Activated T-helper 1 cell treated with anti-CD3 and anti-CD28 coated beads, Interleukin-12 subunit alpha, Interleukin-12 subunit beta, Interleukin-2, Interleukin-4 antibody, amounts not matched to agents 30 ng/mL and 10 ng/mL and 1 ng/mL, durations not matched to agents 14 hours and 24 hours and 36 hours (primary cell): ENCODE measurements around the gene WASHC4. TPM values are rescaled to one million over a fixed set of nuclear protein-coding genes. Genes with fewer than 3 reads are reported as not detected.

Experiments
- DNase-seq: peaks from one replicate; pipeline ENCODE4 v3.0.0; 2021; ENCODE audit warnings: low spot score
- H3K27ac Mint-ChIP-seq: one replicate; pipeline ENCODE4 v1.8.0; 2021; ENCODE audit warnings: mild to moderate bottlenecking, mixed read lengths
- H3K27me3 Mint-ChIP-seq: one replicate; pipeline ENCODE4 v1.8.0; 2022; ENCODE audit warnings: mild to moderate bottlenecking, moderate library complexity, mixed read lengths; ENCODE audit not compliant: insufficient read depth
- H3K36me3 Mint-ChIP-seq: one replicate; pipeline ENCODE4 v1.8.0; 2021; ENCODE audit warnings: low read depth, mixed read lengths
- H3K4me1 Mint-ChIP-seq: one replicate; pipeline ENCODE4 v1.8.0; 2021; ENCODE audit warnings: low read depth, mixed read lengths
- H3K4me3 Mint-ChIP-seq: one replicate; pipeline ENCODE4 v1.8.0; 2021; ENCODE audit warnings: mild to moderate bottlenecking, moderate library complexity, mixed read lengths
- H3K9me3 Mint-ChIP-seq: one replicate; pipeline ENCODE4 v1.8.0; 2021; ENCODE audit warnings: mixed read lengths
- intact Hi-C: fragments of 100-400 bp; cut with micrococcal nuclease; formaldehyde crosslinking; loops from one replicate; pipeline ENCODE4 v1.15.1; 2024
- total RNA-seq: library from RNA; stranded (reverse); gene quantifications from 2 replicates; pipeline ENCODE4 v1.2.3, GENCODE V29; 2022

WASHC4 gene
- total RNA-seq, 1 donor from 2014 or later = 34.5 TPM

- intact Hi-C loops = loop anchor here (2.0 kb wide), 1 partner anchor 24 kb away; no protein-coding TSS in a partner anchor
- H3K9me3 Mint-ChIP-seq = no peaks in the 10 kb centered on the region
- no peaks in the 10 kb centered on the region for H3K27me3 Mint-ChIP-seq
- peaks cover 41% of the 10 kb centered on the region for H3K36me3 Mint-ChIP-seq
- H3K27ac Mint-ChIP-seq = peak overlapping the region; percentile 49
- no peak overlapping the region for H3K4me3 Mint-ChIP-seq
- H3K4me1 Mint-ChIP-seq = peaks cover 14% of the 10 kb centered on the region
- no peak for DNase-seq
Measured at GRCh38 chr12:105204916-105205315, 97.4 kb downstream of the WASHC4 start.

GRCh38 chr12:105205322-105206048, 98.0 kb downstream of the WASHC4 start:
- Mint-ChIP-seq H3K27me3 (no peaks in the 10 kb centered on the region), H3K4me1 (peaks cover 14% of the 10 kb centered on the region), H3K4me3 (no peak overlapping the region), H3K9me3 (no peaks in the 10 kb centered on the region), H3K36me3 (peaks cover 41% of the 10 kb centered on the region), H3K27ac (peak overlapping the region; percentile 49)
- no peak for DNase-seq
- intact Hi-C loops = loop anchor here (2.0 kb wide), 1 partner anchor 23 kb away; no protein-coding TSS in a partner anchor

DNA sequence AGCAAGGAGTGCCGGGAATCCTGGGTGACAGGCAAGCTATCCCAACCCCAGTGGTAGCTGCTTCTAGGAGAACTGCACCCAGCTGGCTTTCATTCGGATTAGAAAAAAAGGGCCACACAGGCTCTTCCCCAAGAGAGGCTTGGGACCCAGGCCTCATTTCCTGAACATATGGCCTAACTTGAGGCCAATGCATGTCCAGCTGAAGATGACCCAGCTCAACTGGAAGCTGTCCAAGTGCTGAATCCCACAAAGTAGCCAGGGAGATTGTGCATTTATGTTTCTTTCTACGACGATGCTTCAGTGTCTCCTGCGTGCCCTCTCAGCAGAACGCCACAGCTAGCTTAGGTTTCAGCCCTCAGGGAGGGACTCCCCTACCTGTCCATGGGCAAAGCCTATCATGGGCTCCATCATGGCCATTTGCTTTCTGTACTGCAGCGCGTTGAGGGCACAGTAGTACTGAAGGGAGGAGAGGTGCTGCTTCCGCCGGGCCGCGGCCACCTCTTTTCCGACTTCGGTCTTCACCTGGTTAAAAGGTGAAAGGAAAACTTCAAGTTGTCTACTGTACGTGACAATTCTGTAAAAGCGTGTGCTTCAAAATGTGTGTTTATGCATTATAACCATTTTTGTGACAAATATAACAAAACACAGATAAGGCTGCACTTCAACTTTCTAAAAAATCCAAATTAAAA, 99.3 kb downstream of the WASHC4 start:
- DNase-seq = no peak
- intact Hi-C loops = no loop called here

DNA sequence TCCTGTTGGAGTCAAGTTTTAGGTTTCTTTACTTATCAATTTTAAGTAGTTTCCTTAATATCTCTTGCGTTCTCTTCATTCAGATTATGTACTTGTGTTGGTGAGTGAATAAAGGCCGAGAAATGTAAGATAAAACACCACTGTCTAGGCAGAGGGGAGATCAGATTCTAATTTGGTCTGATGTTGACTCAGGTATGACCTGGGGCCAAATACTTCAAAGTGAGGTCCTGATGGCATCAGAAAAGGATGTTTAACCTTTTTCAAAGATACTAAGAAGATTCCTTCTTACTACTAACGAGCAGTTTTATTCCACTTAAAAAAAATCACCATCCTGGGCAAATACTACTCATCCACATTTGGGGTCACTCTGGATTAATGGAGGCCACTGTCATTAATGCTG, 101.6 kb downstream of the WASHC4 start:
- intact Hi-C loops = no loop called here
- no peaks in the 10 kb centered on the region for H3K9me3 Mint-ChIP-seq
- H3K4me1 Mint-ChIP-seq = peaks cover 14% of the 10 kb centered on the region
- no peak overlapping the region for H3K4me3 Mint-ChIP-seq
- peaks cover 34% of the 10 kb centered on the region for H3K36me3 Mint-ChIP-seq
- no peaks in the 10 kb centered on the region for H3K27me3 Mint-ChIP-seq
- H3K27ac Mint-ChIP-seq = no peak overlapping the region
- DNase-seq = no peak

More for the DNA sequence above, 99.3 kb downstream of the WASHC4 start:
- peaks cover 14% of the 10 kb centered on the region for H3K4me1 Mint-ChIP-seq
- H3K27ac Mint-ChIP-seq = no peak overlapping the region
- no peaks in the 10 kb centered on the region for H3K27me3 Mint-ChIP-seq
- H3K36me3 Mint-ChIP-seq = peaks cover 41% of the 10 kb centered on the region
- no peak overlapping the region for H3K4me3 Mint-ChIP-seq
- no peaks in the 10 kb centered on the region for H3K9me3 Mint-ChIP-seq

GRCh38 chr12:105212438-105212837, 104.9 kb downstream of the WASHC4 start:
- H3K9me3 Mint-ChIP-seq = no peaks in the 10 kb centered on the region
- H3K4me1 Mint-ChIP-seq = no peaks in the 10 kb centered on the region
- H3K36me3 Mint-ChIP-seq = peaks cover 29% of the 10 kb centered on the region
- no peak overlapping the region for H3K27ac Mint-ChIP-seq
- no peak for DNase-seq
- intact Hi-C loops = no loop called here
- no peak overlapping the region for H3K4me3 Mint-ChIP-seq
- no peaks in the 10 kb centered on the region for H3K27me3 Mint-ChIP-seq

GRCh38 chr12:105214148-105214547, 106.6 kb downstream of the WASHC4 start:
- Mint-ChIP-seq H3K36me3 (peaks cover 26% of the 10 kb centered on the region), H3K9me3 (no peaks in the 10 kb centered on the region), H3K4me1 (no peaks in the 10 kb centered on the region), H3K4me3 (no peak overlapping the region), H3K27me3 (no peaks in the 10 kb centered on the region), H3K27ac (no peak overlapping the region)
- DNase-seq = no peak
- intact Hi-C loops = no loop called here

- no peak overlapping the region for H3K27ac Mint-ChIP-seq
- H3K27me3 Mint-ChIP-seq = no peaks in the 10 kb centered on the region
- intact Hi-C loops = no loop called here
- H3K4me3 Mint-ChIP-seq = no peak overlapping the region
- no peak for DNase-seq
- H3K36me3 Mint-ChIP-seq = peaks cover 30% of the 10 kb centered on the region
- H3K4me1 Mint-ChIP-seq = no peaks in the 10 kb centered on the region
- H3K9me3 Mint-ChIP-seq = no peaks in the 10 kb centered on the region
Measured at GRCh38 chr12:105214670-105215375, 107.3 kb downstream of the WASHC4 start.

GRCh38 chr12:105218434-105218833, 110.9 kb downstream of the WASHC4 start:
- DNase-seq = no peak
- Mint-ChIP-seq H3K27ac (no peak overlapping the region), H3K4me1 (peaks cover 10% of the 10 kb centered on the region), H3K36me3 (peaks cover 45% of the 10 kb centered on the region), H3K4me3 (no peak overlapping the region), H3K27me3 (no peaks in the 10 kb centered on the region), H3K9me3 (no peaks in the 10 kb centered on the region)
- intact Hi-C loops = no loop called here

Other genes with a start within 250 kb of the WASHC4 start
- gene SLC41A2, start 149.4 kb upstream of the WASHC4 start, total RNA-seq = 16.4 and 19.0 TPM in 2 replicates
- gene NOPCHAP1, start 121.4 kb upstream of the WASHC4 start, total RNA-seq = 28.0 and 40.0 TPM in 2 replicates
- gene ALDH1L2, start 23.3 kb upstream of the WASHC4 start, total RNA-seq = 1.1 and 1.5 TPM in 2 replicates
- gene APPL2, start 128.4 kb downstream of the WASHC4 start, total RNA-seq = 22.9 and 27.8 TPM in 2 replicates
- gene C12orf75, start 223.0 kb downstream of the WASHC4 start, total RNA-seq = 87.8 and 93.4 TPM in 2 replicates